ENCODE measurements around the gene ARHGEF10L.

ARHGEF10L gene

DNA sequence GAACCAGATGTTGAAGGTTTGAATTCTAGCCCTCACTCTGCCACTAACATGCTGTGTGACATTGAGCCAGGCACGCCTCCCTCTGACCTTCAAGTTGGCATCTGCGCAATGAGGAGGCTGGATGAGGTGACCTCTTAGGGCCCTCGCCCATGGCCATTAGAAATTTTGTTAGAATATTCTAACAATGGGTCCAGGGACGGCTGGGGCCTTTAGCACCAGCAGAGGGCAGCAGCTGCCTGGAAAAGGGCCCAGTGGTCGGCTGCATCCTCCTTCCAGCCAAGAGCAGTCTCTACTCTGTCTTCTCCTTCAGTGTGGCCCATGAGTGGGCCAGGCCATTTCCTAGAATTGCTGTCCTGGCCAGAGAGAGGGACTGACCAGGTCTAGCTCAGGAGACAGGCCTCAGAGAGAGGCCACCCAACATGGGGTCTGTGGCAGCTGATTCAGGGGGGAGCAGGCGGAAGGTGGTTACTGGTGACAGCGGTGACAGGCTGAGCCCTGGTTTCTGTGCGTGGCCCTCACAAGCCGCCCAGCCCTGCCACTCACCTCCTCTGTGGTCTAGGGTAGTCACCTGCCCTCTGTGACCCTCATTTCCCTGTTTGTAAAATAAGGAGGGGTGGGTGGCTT is 114.3 kb downstream of the ARHGEF10L start:
- H3K9me3 ChIP-seq (ENCODE audit: insufficient read depth, low read depth, low read length), result no peaks in the 10 kb centered on the region
- H3K36me3 ChIP-seq (ENCODE audit: insufficient read depth, low read depth, low read length), result peaks cover 53% of the 10 kb centered on the region
- H3K9ac ChIP-seq (ENCODE audit: low read depth, low read length), result no peak overlapping the region
- no peak overlapping the region for H3K4me3 ChIP-seq (ENCODE audit: low read length)
- H3K27ac ChIP-seq (ENCODE audit: low read length), result no peak overlapping the region
- H3K4me1 ChIP-seq (ENCODE audit: insufficient read depth, low read length), result no peaks in the 10 kb centered on the region
- no peaks in the 10 kb centered on the region for H3K27me3 ChIP-seq (ENCODE audit: insufficient read depth, low read length)

DNA sequence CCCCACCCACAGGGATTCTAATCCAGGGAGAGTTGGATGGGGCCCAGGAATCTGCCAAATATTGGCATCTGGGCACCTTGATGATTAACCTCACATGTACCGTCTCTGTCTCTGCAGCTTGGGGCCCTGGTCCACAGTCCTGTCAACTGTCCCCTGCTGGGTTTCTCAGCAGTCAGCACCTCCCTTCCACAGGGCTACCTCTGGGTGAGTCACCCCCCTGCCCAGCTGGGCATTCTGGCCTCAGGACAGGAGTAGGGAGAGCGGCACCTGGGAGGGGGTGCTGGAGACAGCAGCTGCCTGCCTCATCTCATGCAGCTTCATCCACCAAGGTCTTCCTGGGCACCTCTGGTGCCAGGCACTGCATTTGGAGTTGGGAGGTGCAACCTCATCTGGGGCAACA is 115.0 kb downstream of the ARHGEF10L start:
- H3K27me3 ChIP-seq (ENCODE audit: insufficient read depth, low read length), result no peaks in the 10 kb centered on the region
- H3K4me3 ChIP-seq (ENCODE audit: low read length), result no peak overlapping the region
- no peak overlapping the region for H3K27ac ChIP-seq (ENCODE audit: low read length)
- H3K9me3 ChIP-seq (ENCODE audit: insufficient read depth, low read depth, low read length), result no peaks in the 10 kb centered on the region
- H3K9ac ChIP-seq (ENCODE audit: low read depth, low read length), result no peak overlapping the region
- H3K4me1 ChIP-seq (ENCODE audit: insufficient read depth, low read length), result no peaks in the 10 kb centered on the region
- H3K36me3 ChIP-seq (ENCODE audit: insufficient read depth, low read depth, low read length), result peaks cover 53% of the 10 kb centered on the region

DNA sequence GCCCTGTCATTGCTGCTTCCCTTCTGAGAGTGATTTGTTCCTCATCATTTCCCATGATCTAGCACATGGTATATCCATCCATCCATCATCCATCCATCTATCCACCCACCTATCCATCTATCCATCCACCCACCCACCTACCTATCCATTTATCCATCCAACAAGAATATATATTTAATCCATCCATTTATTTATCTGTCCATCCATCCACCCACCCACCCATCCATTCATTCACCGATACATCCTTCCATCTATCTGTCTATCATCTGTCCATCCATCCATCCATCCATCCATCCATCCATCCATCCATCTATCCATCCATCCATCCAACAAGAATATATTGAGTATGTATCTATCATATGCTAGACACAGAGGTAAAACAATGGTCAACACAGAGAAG is 115.7 kb downstream of the ARHGEF10L start:
- Histone ChIP-seq H3K36me3 (ENCODE audit: insufficient read depth, low read depth, low read length) (peaks cover 52% of the 10 kb centered on the region), H3K27me3 (ENCODE audit: insufficient read depth, low read length) (no peaks in the 10 kb centered on the region), H3K9ac (ENCODE audit: low read depth, low read length) (no peak overlapping the region), H3K9me3 (ENCODE audit: insufficient read depth, low read depth, low read length) (no peaks in the 10 kb centered on the region), H3K27ac (ENCODE audit: low read length) (no peak overlapping the region), H3K4me3 (ENCODE audit: low read length) (no peak overlapping the region), H3K4me1 (ENCODE audit: insufficient read depth, low read length) (no peaks in the 10 kb centered on the region)

- Histone ChIP-seq H3K27ac (ENCODE audit: low read length) (no peak overlapping the region), H3K4me3 (ENCODE audit: low read length) (no peak overlapping the region), H3K9ac (ENCODE audit: low read depth, low read length) (no peak overlapping the region), H3K36me3 (ENCODE audit: insufficient read depth, low read depth, low read length) (peaks cover 52% of the 10 kb centered on the region), H3K9me3 (ENCODE audit: insufficient read depth, low read depth, low read length) (no peaks in the 10 kb centered on the region), H3K27me3 (ENCODE audit: insufficient read depth, low read length) (no peaks in the 10 kb centered on the region), H3K4me1 (ENCODE audit: insufficient read depth, low read length) (no peaks in the 10 kb centered on the region)
These were observed 116.4 kb downstream of the ARHGEF10L start for GRCh38 chr1:17655922-17656321.

DNA sequence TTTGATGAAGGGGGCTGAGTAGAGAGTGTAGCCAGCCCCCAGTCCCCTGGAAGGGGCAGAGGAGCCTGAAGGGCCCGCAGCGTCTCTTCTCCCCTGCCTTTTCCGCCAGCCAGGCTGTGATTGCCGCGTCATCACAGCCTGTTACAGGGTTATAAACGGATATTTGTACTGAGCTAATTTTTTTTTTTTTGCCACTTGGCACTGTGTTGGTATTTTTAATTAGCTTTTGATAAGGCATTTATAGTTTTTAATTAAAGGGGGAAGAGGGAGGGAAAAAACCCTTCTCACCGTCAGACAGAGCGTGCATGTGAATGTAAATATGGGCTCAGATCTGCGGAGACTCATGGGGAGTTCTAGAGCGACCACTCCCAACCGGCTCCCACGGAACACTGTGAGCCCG is 117.9 kb downstream of the ARHGEF10L start:
- Histone ChIP-seq H3K36me3 (ENCODE audit: insufficient read depth, low read depth, low read length) (peaks cover 52% of the 10 kb centered on the region), H3K9ac (ENCODE audit: low read depth, low read length) (no peak overlapping the region), H3K9me3 (ENCODE audit: insufficient read depth, low read depth, low read length) (no peaks in the 10 kb centered on the region), H3K4me3 (ENCODE audit: low read length) (no peak overlapping the region), H3K27ac (ENCODE audit: low read length) (no peak overlapping the region), H3K27me3 (ENCODE audit: insufficient read depth, low read length) (no peaks in the 10 kb centered on the region), H3K4me1 (ENCODE audit: insufficient read depth, low read length) (no peaks in the 10 kb centered on the region)

GRCh38 chr1:17658837-17659236 is 119.3 kb downstream of the ARHGEF10L start:
- Histone ChIP-seq H3K9ac (ENCODE audit: low read depth, low read length) (no peak overlapping the region), H3K9me3 (ENCODE audit: insufficient read depth, low read depth, low read length) (no peaks in the 10 kb centered on the region), H3K27me3 (ENCODE audit: insufficient read depth, low read length) (no peaks in the 10 kb centered on the region), H3K36me3 (ENCODE audit: insufficient read depth, low read depth, low read length) (peaks cover 52% of the 10 kb centered on the region), H3K4me3 (ENCODE audit: low read length) (no peak overlapping the region), H3K27ac (ENCODE audit: low read length) (no peak overlapping the region), H3K4me1 (ENCODE audit: insufficient read depth, low read length) (no peaks in the 10 kb centered on the region)

GRCh38 chr1:17661546-17662157 is 122.2 kb downstream of the ARHGEF10L start:
- H3K27me3 ChIP-seq (ENCODE audit: insufficient read depth, low read length), result no peaks in the 10 kb centered on the region
- no peaks in the 10 kb centered on the region; the same call in 1 of the 2 replicates for H3K4me1 ChIP-seq (ENCODE audit: insufficient read depth, low read length)
- H3K9ac ChIP-seq (ENCODE audit: low read depth, low read length), result no peak overlapping the region
- H3K9me3 ChIP-seq (ENCODE audit: insufficient read depth, low read depth, low read length), result no peaks in the 10 kb centered on the region
- H3K4me3 ChIP-seq (ENCODE audit: low read length), result no peak overlapping the region
- H3K27ac ChIP-seq (ENCODE audit: low read length), result no peak overlapping the region
- peaks cover 54% of the 10 kb centered on the region for H3K36me3 ChIP-seq (ENCODE audit: insufficient read depth, low read depth, low read length)

DNA sequence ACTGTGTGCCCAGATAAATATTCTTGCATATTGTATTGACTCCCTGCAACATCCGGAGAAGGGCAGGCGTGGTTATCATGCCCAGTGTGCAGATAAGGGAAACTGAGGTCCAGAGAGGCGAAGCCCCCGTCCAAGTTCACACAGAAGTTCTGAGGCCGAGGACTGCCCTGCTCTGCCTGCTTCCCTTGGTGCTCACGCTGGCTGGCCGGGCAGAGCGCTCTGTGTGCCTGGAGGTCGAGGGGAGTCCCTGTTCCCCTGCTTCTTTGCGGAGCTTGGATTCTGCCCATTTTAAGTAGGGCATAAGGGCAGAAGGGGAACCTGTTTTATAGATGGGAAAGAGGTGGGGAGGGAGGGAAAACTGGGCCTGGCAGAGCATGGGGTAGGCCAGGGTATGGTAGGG is 122.8 kb downstream of the ARHGEF10L start:
- Histone ChIP-seq H3K4me3 (ENCODE audit: low read length) (no peak overlapping the region), H3K36me3 (ENCODE audit: insufficient read depth, low read depth, low read length) (peaks cover 48% of the 10 kb centered on the region)

DNA sequence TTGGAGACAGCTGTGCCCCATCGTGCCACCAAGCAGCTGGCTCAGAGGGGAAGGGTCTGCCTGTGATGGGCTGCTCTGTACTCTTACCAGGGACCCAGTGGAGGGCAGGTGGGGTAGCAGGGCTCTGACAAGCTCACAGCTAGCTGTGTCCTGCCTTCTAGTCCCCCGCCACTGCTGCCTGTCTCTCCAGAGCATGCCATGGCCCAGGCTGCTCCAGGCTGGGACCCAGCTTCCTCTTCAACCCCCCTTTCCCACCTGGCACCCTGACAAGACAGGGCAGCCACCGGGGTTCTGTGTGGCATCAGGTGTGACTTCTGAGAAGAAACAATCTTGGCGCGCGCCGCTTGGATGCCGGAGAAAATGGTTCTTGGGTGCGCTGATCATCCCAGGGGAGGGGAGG is 123.3 kb downstream of the ARHGEF10L start:
- Histone ChIP-seq H3K36me3 (ENCODE audit: insufficient read depth, low read depth, low read length) (peaks cover 46% of the 10 kb centered on the region), H3K27me3 (ENCODE audit: insufficient read depth, low read length) (no peaks in the 10 kb centered on the region), H3K9ac (ENCODE audit: low read depth, low read length) (no peak overlapping the region), H3K4me3 (ENCODE audit: low read length) (no peak overlapping the region), H3K4me1 (ENCODE audit: insufficient read depth, low read length) (no peaks in the 10 kb centered on the region; the same call in 1 of the 2 replicates), H3K9me3 (ENCODE audit: insufficient read depth, low read depth, low read length) (no peaks in the 10 kb centered on the region), H3K27ac (ENCODE audit: low read length) (no peak overlapping the region)

More for the DNA sequence above, 122.8 kb downstream of the ARHGEF10L start:
- Histone ChIP-seq H3K27me3 (ENCODE audit: insufficient read depth, low read length) (no peaks in the 10 kb centered on the region), H3K4me1 (ENCODE audit: insufficient read depth, low read length) (no peaks in the 10 kb centered on the region; the same call in 1 of the 2 replicates), H3K27ac (ENCODE audit: low read length) (no peak overlapping the region), H3K9ac (ENCODE audit: low read depth, low read length) (no peak overlapping the region), H3K9me3 (ENCODE audit: insufficient read depth, low read depth, low read length) (no peaks in the 10 kb centered on the region)

- Histone ChIP-seq H3K4me3 (ENCODE audit: low read length) (no peak overlapping the region), H3K27me3 (ENCODE audit: insufficient read depth, low read length) (no peaks in the 10 kb centered on the region), H3K36me3 (ENCODE audit: insufficient read depth, low read depth, low read length) (peaks cover 42% of the 10 kb centered on the region), H3K4me1 (ENCODE audit: insufficient read depth, low read length) (no peaks in the 10 kb centered on the region; the same call in 1 of the 2 replicates), H3K27ac (ENCODE audit: low read length) (no peak overlapping the region), H3K9me3 (ENCODE audit: insufficient read depth, low read depth, low read length) (no peaks in the 10 kb centered on the region), H3K9ac (ENCODE audit: low read depth, low read length) (no peak overlapping the region)
These were observed 124.1 kb downstream of the ARHGEF10L start for GRCh38 chr1:17663646-17664045.

- Histone ChIP-seq H3K27ac (ENCODE audit: low read length) (no peak overlapping the region), H3K4me3 (ENCODE audit: low read length) (no peak overlapping the region), H3K9me3 (ENCODE audit: insufficient read depth, low read depth, low read length) (no peaks in the 10 kb centered on the region), H3K36me3 (ENCODE audit: insufficient read depth, low read depth, low read length) (peaks cover 38% of the 10 kb centered on the region), H3K27me3 (ENCODE audit: insufficient read depth, low read length) (no peaks in the 10 kb centered on the region), H3K4me1 (ENCODE audit: insufficient read depth, low read length) (no peaks in the 10 kb centered on the region; the same call in 1 of the 2 replicates), H3K9ac (ENCODE audit: low read depth, low read length) (no peak overlapping the region)
These were observed 124.8 kb downstream of the ARHGEF10L start for GRCh38 chr1:17664322-17664721.

DNA sequence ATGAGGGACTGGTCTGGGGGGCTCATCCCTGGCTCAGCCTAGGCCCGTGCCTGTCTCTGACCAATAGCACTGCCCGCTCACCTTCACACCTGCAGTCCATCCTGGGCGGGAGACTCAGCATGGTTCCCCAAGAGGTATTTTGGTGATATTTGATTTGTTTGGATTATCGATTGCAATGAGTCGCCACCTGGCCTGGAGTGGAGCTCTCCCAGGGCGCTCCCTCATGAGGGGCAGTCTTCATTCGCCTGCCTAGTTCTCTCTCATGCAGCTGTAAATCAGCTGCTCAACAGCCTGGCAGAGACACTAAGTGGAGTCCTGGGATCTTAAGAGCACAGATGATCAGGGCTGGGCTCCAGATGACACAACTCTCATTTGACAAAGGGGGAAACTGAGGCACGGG is 125.6 kb downstream of the ARHGEF10L start:
- Histone ChIP-seq H3K27ac (ENCODE audit: low read length) (no peak overlapping the region), H3K9me3 (ENCODE audit: insufficient read depth, low read depth, low read length) (no peaks in the 10 kb centered on the region), H3K36me3 (ENCODE audit: insufficient read depth, low read depth, low read length) (peaks cover 33% of the 10 kb centered on the region), H3K4me1 (ENCODE audit: insufficient read depth, low read length) (no peaks in the 10 kb centered on the region; the same call in 1 of the 2 replicates), H3K9ac (ENCODE audit: low read depth, low read length) (no peak overlapping the region), H3K4me3 (ENCODE audit: low read length) (no peak overlapping the region), H3K27me3 (ENCODE audit: insufficient read depth, low read length) (no peaks in the 10 kb centered on the region)

Data from iPS-20b (cell line).